ENCODE measurements around the gene GORASP2.
A peak's percentile ranks its signal among the peaks of the same experiment; 100 is the strongest.

The GORASP2 gene

DNA sequence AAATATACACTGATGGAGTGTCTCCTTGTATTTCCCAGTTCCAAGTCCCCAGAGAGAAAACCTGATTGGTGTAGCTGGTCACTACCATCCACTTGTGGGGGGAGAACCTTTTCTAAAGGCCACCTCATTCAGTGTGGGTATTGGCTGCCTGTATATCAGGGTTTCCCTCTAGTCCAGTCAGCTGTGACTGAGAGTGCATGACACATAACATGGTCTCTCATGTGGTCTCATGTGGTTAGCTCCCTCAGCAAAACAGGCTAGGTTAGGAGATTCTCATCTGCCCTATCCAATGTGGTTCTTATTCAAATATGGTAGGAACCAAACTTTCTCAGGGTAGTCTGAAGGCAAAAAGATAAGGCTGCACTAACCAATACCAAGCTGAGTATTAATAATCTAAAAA is 4.1 kb upstream of the GORASP2 start:
- DNase-seq: no peak

DNA sequence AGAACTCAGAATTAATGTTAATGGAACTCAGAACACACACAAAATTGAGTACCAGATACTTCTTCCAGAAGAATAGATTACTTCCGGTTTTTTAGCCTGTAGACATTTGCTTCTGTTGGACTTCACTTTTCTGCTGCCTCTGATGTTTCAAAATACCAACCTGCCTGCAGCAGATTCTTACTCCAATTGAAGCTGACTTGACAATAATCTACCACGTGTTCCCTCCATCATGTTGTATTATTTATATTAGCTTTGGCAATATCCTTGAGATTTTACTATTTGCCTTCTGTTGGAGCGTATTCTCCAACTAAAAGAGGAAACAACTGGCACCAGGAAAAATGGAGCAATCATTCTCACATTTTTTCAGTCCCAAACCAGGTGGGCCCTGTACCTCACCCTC is 3.1 kb upstream of the GORASP2 start:
- no peak for DNase-seq

DNA sequence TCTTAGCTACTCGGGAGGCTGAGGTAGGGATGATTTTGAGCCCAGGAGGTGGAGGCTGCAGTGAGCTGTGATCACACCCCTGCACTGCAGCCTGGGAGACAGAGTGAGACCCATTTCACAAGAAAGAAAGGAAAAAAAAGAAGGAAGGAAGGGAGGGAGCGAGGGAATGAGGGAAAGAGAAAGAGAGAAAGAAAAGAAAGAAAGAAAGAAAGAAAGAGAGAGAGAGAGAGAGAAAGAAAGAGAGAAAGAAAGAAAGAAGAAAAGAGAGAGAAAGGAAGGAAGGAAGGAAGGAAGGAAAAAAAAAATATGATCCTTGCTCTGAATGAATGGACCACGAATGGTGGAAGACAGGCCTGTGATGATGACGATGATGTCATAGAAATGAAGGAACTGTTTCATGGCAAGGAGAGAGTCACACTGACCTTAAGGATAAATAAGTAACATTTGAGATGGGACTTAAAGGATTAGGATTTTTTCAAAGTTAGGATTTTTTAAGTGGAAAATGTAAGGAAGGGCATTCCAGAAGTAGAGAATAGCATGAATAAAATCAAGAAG is 2.2 kb upstream of the GORASP2 start:
- no peak for DNase-seq

DNA sequence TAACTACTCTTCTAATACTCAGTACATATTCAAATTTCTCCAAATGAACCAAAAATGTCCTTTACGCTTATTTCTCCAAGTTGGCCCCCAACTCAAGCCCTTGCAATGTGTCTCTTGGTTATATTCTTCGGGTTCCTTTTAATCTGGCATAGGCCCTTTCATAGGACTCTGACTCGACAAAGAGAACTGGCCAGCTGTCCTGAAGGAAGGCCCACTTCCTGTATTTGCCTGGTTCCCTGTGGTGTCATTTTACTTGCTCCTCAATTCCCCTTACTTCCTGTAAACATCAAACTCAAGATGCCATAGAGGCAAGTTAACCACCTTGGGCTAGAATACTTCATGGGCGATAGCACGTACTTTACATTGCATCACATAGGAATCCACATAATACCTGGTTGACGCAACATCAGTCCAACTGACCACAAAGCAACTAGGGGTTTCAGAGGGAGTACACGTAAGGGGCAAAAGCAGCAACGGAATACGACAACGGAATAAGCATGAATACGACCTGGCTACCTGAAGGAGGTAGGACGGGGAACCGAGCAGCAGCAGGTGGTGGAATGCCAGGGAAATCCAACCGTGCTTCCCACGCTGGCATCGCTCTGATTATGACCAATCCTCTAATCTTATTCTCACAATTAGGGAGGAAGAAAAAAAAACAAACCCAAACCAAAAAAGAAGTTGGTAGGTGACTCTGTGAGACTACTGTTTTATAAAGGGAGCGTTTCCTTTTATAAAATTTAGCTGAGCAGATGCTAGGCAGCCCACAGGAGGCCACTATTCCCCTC is 823 bp upstream of the GORASP2 start:
- peak; percentile 70 for DNase-seq

DNA sequence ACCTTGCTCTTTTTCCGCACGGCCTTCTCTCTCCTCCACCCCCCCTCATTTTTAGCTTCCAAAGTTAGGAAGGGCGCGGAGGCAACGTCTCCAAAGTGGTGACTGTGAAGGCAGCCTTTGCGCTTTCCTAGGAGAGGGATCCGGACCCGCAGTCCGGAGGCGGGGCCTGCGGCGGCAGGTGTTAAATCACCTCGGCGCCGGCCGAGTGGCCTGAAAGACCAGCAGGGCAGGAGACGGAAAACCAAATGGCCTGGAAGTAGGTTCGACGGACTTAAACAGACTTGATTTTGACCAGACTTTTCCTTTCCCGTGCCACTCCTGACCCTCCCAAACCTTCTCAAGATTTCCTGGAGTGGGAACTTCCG is 615 bp downstream of the GORASP2 start:
- DNase-seq: no peak

DNA sequence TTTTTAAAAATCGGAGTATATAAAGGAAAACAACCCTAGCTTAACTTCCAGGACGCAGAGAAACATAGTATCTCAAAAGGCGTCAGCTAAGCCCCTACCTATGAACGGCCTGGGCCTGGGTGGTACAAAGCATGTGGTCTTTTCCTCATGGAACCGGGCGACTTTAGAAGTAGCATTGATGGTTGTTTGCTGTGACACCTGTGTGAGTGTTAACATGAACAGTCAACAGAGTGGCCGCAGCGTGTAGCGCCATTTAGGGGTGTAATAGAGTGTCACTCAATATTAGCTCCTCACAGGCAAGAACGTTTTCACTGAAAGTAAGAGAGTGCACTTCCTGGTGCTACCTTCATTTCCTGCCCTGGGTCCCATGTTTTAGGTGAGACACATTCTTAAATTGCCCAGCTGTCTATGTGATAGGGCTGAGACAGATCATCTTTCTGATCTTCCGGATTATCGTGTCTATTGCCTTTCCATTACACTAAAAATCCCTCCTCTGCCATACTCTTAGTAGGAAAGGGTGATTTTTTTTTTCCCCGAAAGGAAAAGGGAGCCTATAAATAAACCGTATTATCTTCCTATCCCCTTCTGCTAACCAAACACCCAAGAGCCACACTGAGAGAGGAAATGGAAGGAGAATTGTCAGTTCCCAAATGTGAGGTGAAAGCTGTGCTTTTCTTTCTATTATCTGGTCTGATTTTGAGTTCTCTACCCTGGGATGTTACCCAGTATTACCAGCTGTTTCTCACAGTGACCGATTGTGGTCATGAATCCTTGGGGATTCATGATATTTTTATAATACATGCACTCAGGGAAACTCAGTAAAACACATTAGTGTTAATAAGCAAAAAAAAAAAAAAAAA is 1.3 kb downstream of the GORASP2 start:
- DNase-seq: peak; percentile 54

DNA sequence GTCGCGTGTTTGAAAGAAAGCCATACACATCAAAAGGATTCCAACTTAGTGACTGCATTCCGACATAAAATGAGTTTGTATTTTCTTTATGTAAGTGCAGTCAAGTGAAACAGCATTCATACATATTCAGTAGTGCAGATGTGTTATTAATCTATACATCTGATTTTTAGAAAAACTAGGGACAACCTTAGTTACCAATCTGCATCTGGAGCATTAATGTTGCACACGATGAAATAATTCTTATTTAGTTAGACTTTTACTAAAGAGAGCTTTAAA is 1.9 kb downstream of the GORASP2 start:
- DNase-seq: no peak

DNA sequence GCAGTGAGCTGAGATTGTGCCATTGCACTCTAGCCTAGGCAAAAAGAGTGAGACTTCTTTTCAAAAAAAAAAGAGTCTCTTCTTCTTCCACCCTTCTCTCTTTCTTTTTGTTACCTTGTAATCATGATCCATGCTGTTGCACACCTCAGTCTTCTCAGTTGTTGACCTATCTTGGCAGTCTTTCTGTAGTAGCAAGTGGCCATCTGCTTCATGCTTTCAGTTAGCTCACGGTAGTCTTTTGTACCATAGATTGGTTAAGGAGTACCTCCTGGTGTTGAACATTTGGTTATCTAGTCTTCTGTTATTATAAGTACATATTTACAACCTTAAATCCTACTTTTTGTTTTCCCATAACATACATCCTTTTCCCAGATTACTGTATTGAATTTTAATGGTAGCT is 3.1 kb downstream of the GORASP2 start:
- DNase-seq: no peak

DNA sequence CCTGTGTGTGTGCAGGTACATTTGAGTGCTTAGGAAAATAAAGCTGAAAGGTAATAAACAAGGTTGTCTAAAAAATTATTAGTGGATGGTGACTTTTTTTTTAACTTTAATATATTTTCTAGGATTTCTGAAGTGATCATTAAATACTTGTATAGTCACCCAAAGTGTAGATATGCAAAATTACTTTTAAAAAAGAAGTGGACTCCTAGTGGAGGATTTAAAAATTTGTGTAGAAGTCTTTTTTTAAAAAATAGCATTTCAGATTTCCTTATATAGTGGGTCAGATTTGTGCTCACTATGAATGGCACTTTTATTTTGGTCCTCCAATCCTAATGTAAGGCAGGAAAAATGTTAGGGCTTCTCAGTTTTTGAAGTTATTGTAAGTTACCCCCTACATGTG is 3.9 kb downstream of the GORASP2 start:
- DNase-seq: no peak

DNA sequence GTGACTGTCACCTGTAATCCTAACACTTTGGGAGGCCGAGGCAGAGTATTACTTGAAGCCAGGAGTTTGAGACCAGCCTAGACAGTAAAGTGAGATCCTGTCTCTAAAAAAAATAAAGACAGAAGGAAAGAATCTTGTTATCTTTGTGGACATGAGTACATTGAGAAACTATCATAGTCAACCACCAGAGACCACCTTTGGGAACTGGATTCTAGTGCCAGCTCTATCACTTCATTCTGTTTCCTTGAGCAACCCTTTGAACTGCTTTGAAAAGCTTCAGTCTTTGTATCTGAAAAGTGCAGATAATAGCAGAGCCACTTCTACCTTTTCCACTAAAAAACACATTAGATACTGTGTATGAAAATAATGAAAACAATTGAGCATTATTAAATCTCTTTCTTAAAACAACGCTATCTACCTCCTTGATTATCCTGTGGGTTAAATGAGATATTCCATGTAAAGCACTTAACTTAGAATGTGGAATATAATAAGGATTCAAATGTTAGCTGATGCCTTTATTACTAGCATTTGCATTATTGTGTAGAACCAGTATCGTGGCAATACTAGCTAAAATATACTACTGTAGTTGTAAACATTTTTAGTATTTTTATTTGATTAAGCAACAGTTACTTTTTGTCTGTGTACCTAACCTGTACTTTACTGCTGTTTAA is 8.8 kb downstream of the GORASP2 start:
- no peak for DNase-seq

DNA sequence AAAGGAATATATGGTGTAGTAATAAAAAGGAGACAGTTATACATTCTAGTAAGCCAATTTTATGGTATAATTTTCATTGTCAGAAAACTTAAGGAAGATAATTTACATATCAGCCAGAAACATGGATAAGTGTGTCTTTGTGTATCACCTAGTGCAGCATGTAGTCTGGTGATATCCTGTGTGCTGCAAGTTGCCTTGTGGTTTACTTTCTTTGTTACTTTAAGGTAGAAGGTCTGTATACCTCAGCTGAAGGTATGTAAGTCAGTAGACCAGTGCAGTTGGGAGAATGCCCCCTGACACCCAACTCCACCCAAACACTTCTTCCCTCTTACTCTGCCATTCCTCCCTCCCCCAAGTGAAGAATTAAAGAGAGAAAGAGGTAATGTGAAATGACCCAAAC is 11.0 kb downstream of the GORASP2 start:
- no peak for DNase-seq

DNA sequence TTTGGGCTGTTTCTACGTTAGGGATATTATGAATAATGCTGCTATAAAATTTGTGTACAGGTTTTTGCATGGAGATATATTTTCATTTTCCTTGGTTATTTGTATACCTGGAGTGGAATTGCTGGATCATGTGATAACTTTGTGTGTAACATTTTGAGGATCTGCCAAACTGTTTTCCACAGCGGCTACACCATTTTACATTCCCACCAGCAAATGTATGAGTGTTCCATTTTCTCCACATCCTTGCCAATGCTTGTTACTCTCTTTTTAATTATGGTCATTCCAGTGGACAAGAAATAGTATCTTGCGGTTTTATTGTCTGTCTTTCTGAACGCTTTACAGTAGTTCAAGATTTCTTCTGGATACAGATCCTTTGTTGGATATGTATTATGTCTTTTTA is 13.6 kb downstream of the GORASP2 start:
- no peak for DNase-seq

DNA sequence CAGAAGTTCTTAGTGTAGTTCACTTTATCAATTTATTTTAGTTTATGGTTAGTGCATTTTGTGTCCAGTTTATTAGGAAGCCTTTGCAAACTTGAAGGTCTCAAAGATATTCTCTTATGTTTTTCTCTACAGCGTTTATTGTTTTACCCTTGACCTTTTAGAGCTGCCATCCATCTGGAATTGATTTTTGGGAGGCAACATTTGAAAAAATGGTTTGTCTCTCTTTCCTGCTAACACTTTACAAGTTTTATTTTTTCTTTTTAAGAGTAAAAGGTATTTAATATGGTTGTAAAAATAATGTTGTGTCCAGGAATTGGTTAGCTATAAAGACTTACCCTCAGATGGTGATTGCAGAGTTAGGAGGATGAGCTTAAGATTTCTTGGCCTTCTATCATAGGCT is 14.0 kb downstream of the GORASP2 start:
- DNase-seq: no peak

DNA sequence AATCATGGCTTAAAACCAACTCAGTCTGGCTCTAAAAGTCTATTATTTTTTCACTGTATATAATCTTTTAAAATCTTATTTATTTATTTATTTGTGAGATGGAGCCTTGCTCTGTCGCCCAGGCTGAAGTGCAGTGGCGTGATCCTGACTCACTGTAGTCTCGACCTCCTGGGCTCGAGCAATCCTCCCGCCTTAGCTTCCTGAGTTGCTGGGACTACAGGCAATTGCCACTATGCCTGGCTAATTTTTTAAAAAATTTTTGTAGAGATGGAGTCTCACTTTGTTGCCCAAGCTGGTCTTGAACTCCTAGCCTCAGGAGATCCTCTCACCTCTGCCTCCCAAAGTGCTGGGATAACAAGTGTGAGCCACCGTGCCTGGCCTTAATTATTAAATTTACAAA is 14.5 kb downstream of the GORASP2 start:
- no peak for DNase-seq

DNA sequence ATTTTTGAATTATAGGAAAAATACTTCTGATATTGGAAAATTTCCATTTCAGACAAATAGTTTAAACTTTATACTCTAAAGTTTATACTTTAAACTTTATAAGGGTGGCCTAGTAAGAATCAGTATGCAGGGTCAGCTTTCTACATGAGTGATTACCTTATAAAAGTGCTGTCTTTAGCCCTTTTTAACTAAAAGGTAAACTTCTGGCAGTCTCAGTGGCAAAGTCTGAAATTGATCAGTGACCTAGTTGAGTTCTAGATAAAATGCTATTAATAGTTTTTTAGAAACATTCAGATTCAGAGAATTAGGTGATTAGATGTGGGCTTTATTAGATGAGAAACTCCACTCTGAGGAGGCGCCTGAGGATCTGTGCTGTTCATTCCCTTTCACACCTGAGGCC is 15.5 kb downstream of the GORASP2 start:
- no peak for DNase-seq

DNA sequence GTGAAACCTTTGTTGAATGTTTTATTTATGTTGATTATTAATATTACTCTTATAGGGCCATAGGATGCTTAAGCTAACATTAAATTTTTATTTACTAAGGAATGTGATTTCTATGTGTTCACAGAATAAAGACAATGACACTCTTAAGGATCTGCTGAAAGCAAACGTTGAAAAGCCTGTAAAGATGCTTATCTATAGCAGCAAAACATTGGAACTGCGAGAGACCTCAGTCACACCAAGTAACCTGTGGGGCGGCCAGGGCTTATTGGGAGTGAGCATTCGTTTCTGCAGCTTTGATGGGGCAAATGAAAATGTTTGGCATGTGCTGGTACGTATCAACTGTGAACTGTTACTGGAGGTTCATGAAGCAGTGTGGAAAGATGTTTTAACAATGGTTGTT is 20.4 kb downstream of the GORASP2 start:
- no peak for DNase-seq

DNA sequence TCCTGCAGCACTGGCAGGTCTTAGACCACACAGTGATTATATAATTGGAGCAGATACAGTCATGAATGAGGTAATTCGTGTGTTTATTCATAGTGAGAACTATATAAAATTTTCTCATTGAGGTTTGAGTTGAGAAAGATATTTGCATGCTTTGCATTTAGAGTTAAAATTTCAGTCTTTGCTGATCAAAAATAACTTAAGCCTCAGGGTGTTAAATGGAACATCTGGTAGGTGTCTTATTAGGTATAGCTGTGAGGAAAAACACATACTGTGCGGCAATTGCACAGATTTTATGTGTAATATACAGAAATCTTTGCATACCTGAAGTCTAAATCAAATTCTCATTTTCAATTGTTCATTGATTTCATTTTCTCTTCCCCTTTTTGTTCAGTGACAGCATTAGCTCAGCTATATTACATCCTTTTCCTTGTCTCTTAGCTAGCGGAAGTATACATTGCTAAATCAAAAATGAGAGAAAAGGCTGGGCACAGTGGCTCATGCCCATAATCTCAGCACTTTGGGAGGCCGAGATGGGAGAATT is 21.2 kb downstream of the GORASP2 start:
- no peak for DNase-seq

DNA sequence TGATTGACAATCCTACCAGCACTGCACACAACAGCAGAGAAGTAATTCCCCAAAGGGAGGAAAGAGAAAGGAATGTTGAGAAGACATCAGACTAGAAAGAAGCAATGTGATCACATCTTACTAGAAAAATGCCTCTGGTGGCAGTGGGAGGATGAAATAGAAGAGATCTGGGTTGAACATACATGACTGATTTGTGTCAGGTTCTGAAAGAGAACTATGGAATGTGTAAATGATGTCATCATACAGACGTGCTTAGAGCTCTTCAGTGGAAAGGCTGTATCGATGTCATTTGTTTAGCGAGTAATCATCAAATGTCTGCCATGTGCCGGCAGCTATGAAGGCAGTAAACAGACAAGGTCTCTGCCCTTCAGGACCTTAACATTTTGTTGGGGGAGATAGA is 24.9 kb downstream of the GORASP2 start:
- no peak for DNase-seq

DNA sequence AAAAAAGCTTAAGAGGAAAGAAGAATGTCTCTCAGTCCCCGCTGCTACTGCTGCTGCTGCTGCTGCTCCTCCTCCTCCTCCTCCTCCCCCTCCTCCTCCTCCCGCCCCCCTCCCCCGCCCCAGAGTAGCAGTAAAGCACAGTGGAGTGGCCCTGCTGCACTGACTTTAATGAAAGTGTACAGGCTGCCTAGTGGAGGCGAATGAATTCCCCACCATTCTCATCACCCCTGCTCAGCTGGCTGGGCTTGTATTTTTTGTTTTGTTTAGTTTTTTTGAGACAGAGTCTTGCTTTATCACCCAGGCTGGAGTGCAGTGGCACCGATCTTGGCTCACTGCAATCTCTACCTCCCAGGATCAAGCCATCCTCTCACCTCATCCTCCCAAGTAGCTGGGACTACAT is 34.3 kb downstream of the GORASP2 start:
- DNase-seq: no peak

DNA sequence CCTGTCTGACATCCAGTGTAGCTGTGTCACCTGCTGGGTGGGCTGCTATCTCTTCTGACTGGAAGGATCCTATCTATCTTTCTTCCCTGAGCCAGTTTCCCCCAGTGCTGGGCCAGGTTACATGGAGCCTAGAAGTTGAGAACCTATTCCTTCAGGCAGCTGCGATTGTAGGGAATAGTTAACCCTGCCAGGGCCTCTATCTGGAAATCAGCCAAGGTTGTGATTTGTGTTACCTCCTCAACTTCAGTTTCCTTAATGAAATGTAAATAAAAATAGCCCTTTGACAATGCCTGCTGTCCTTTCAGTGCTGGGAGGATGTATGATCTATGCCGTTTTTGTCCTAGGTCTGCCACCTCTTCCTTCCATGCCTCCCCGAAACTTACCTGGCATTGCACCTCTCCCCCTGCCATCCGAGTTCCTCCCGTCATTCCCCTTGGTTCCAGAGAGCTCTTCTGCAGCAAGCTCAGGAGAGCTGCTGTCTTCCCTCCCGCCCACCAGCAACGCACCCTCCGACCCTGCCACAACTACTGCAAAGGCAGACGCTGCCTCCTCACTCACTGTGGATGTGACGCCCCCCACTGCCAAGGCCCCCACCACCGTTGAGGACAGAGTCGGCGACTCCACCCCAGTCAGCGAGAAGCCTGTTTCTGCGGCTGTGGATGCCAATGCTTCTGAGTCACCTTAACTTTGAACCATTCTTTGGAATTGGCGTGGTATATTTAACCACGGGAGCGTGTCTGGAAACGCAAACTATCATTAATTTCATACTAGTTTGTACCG is 36.6 kb downstream of the GORASP2 start:
- no peak for DNase-seq

DNA sequence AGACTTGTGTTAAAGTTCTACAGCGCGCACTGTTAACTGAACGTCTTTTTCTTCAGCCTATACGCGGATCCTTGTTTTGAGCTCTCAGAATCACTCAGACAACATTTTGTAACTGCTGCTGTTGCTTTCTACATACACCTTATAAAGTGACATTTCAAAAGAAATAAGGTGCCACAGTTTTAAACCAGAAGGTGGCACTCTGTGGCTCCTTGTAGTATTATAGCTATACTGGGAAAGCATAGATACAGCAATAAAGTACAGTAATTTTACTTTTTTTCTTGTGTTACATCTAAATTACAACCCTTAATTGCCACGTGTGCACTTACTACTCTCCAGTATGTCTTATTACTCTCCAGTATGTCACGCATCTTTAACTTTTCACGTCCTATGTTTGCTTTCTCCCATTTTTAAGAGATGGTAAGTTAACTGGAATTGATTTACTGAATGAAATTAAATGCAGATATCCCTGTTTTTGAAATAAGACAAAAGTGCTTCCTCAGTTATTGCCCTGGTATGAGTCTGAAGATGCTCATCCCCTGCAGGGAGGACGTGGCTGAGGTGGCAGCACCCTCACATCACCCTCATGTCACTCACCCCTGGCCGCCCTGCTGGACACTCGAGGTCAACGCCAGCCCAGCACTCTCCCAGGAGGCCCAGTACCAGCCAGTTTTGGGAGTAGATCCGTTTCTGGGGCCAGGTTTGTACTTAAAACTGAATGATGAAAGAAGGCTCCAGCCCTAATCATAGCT is 37.8 kb downstream of the GORASP2 start:
- DNase-seq: no peak

DNA sequence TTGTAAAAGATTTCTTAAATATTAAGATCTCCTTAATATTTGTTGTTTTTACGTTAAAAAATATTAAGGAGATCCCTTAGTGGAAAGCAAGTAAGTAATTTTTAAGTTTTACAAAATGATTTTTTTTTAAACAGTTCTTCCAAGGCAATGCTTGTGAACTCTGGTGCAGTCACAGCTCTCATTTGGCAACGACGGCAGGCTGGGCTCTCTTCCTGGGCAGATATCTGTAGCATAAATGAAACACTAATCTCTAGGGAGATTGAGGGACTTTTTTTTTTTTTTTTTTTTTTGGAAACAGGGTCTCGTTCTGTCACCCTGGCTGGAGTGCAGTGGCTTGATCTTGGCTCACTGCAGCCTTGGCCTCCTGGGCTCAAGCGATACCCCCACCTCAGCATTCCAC is 38.5 kb downstream of the GORASP2 start:
- no peak for DNase-seq

Data from NCI-H2227 treated with DMSO at 0.1 percent for 48 hours (cell line).